Prostate gland (tissue), 2 donors: ENCODE measurements around the gene HSPE1.

Experiments used
- POLR2A ChIP-seq: fragments of 450-650 bp; IDR thresholded peaks from one replicate; pipeline ENCODE4 v1.6.1; 2016; ENCODE audit warnings: antibody characterized with exemption, mild to moderate bottlenecking
- TF ChIP-seq, protein P1 (sequence below), 4 experiments: fragments of 200-600 bp in 2 of 4; fragments of 450-650 bp in 2 of 4; sonication (generic) in 2 of 4; IDR thresholded peaks; 1 replicate in 3 of 4; 2 replicates in 1 of 4; pipeline ENCODE4 v1.5.1; 2016 to 2019; ENCODE audit warnings: antibody characterized with exemption in 4 of 4, mild to moderate bottlenecking in 2 of 4, moderate library complexity in 2 of 4

DNA sequence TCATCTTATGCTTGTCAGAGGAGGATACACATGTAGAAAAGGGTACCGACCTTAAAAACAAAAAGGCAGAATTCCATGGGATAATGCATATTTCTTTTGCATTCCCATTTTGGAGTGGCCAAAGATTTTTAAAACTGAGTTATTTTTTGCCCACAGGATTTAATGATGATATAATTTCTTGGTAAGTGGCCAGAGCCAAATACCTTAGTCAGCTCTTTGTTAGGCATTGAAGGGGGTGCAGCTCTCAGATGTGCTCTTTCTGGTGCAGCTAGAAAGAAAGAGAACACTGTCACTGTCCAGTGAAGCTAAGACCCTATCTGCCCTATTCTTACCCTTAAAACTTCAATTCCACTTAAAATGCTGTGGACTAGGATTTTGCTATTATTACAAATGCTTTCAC lies 36.0 kb upstream of the HSPE1 start:
- TF ChIP-seq, protein P1, sequence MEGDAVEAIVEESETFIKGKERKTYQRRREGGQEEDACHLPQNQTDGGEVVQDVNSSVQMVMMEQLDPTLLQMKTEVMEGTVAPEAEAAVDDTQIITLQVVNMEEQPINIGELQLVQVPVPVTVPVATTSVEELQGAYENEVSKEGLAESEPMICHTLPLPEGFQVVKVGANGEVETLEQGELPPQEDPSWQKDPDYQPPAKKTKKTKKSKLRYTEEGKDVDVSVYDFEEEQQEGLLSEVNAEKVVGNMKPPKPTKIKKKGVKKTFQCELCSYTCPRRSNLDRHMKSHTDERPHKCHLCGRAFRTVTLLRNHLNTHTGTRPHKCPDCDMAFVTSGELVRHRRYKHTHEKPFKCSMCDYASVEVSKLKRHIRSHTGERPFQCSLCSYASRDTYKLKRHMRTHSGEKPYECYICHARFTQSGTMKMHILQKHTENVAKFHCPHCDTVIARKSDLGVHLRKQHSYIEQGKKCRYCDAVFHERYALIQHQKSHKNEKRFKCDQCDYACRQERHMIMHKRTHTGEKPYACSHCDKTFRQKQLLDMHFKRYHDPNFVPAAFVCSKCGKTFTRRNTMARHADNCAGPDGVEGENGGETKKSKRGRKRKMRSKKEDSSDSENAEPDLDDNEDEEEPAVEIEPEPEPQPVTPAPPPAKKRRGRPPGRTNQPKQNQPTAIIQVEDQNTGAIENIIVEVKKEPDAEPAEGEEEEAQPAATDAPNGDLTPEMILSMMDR (IDR thresholded peaks at IDR 0.05) = no peak
- no peak for TF ChIP-seq POLR2A
